ENCODE measurements around the gene POSTN.

Gene POSTN

DNA sequence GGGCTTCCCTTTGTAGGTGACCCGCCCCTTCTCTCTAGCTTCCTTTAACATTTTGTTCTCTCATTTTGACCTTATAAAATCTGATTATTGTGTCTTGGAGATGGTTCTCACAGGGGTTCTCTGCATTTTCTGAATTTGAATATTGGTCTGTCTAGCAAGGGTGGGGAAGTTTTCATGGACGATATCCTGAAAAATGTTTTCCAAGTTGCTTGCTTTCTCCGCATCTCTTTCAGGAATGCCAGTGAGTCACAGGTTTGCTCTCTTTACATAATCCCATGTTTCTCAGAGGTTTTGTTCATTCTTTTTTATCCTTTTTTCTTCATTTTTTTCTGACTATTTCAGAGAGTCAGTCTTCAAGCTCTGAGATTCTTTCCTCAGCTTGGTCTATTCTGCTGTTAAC, 53.6 kb downstream of the POSTN start:
- H3K27ac ChIP-seq (ENCODE audit: low read depth, low read length), result no peak overlapping the region
- WGBS (ENCODE audit: extremely low coverage, insufficient coverage, low lambda C conversion rate), result no CpG with 5 or more reads among the region's 3 CpGs
- H3K79me1 ChIP-seq (ENCODE audit: low read length), result no peaks in the 10 kb centered on the region
- no peak overlapping the region for H3K23ac ChIP-seq (ENCODE audit: low read length)
- H3K56ac ChIP-seq (ENCODE audit: low read length), result no peak overlapping the region
- H3K27me3 ChIP-seq (ENCODE audit: insufficient read depth, low read length, poor library complexity), result no peaks in the 10 kb centered on the region
- H3K9ac ChIP-seq (ENCODE audit: low read length), result no peak overlapping the region
- H4K5ac ChIP-seq (ENCODE audit: low read length), result no peak overlapping the region
- no peak for DNase-seq
- no peak overlapping the region for H3K18ac ChIP-seq (ENCODE audit: low read length)
- H2BK5ac ChIP-seq (ENCODE audit: low read length), result no peak overlapping the region
- no peak overlapping the region for H2BK15ac ChIP-seq (replicated peaks; ENCODE audit: low read depth)
- H3K79me2 ChIP-seq (ENCODE audit: control insufficient read depth, insufficient read depth, low read length), result no peaks in the 10 kb centered on the region
- H3K4me3 ChIP-seq (ENCODE audit: low read length), result no peak overlapping the region
- no peaks in the 10 kb centered on the region for H3K36me3 ChIP-seq (ENCODE audit: control insufficient read depth, insufficient read depth, low read length)
- no peak overlapping the region for H3K4me2 ChIP-seq (ENCODE audit: low read length)
- H3K4me1 ChIP-seq (ENCODE audit: control insufficient read depth, low read depth, low read length), result no peaks in the 10 kb centered on the region
- H3K4ac ChIP-seq (ENCODE audit: low read depth, low read length), result no peak overlapping the region
- H4K8ac ChIP-seq (ENCODE audit: low read depth, low read length), result no peak overlapping the region
- no peak overlapping the region for H2AK5ac ChIP-seq (ENCODE audit: low read length)
- no peak overlapping the region for H2BK120ac ChIP-seq (ENCODE audit: low read depth, low read length)

- Histone ChIP-seq H2AK5ac (ENCODE audit: low read length) (no peak overlapping the region), H3K4me3 (ENCODE audit: low read length) (no peak overlapping the region), H4K8ac (ENCODE audit: low read depth, low read length) (peak overlapping the region; percentile 28), H3K79me1 (ENCODE audit: low read length) (no peaks in the 10 kb centered on the region), H3K4me1 (ENCODE audit: control insufficient read depth, low read depth, low read length) (no peaks in the 10 kb centered on the region), H2BK15ac (replicated peaks; ENCODE audit: low read depth) (no peak overlapping the region), H4K5ac (ENCODE audit: low read length) (no peak overlapping the region), H3K4ac (ENCODE audit: low read depth, low read length) (no peak overlapping the region), H2BK120ac (ENCODE audit: low read depth, low read length) (no peak overlapping the region), H3K9ac (ENCODE audit: low read length) (no peak overlapping the region), H3K79me2 (ENCODE audit: control insufficient read depth, insufficient read depth, low read length) (no peaks in the 10 kb centered on the region), H3K23ac (ENCODE audit: low read length) (no peak overlapping the region), H3K18ac (ENCODE audit: low read length) (no peak overlapping the region), H3K4me2 (ENCODE audit: low read length) (no peak overlapping the region), H3K27ac (ENCODE audit: low read depth, low read length) (no peak overlapping the region), H3K56ac (ENCODE audit: low read length) (no peak overlapping the region), H3K36me3 (ENCODE audit: control insufficient read depth, insufficient read depth, low read length) (no peaks in the 10 kb centered on the region), H3K27me3 (ENCODE audit: insufficient read depth, low read length, poor library complexity) (no peaks in the 10 kb centered on the region), H2BK5ac (ENCODE audit: low read length) (no peak overlapping the region)
- DNase-seq, result no peak
- whole genome bisulfite sequencing (ENCODE audit: extremely low coverage, insufficient coverage, low lambda C conversion rate), result no CpG with 5 or more reads among the region's 3 CpGs
Measured at GRCh38 chr13:37539976-37540605, 58.5 kb downstream of the POSTN start.

DNA sequence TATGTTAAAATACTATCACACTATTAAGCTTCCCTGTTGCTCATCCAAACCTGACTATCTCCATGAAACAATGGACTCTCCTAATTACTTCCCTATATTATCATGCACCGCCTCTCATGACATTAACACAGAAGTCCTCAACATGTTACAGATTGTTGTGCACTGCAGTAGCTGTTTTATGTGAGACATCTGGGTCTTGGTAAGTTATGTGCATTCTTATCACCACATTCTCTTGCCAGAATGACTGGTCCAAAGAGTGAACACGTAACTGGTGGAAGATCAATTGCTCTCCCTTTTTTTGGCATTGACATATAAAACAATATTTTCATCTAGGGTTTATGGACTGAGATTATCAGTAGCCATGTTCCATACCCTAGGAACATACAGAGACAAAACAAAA, 59.4 kb downstream of the POSTN start:
- DNase-seq, result no peak
- Histone ChIP-seq H3K36me3 (ENCODE audit: control insufficient read depth, insufficient read depth, low read length) (no peaks in the 10 kb centered on the region), H3K4me1 (ENCODE audit: control insufficient read depth, low read depth, low read length) (no peaks in the 10 kb centered on the region), H3K27ac (ENCODE audit: low read depth, low read length) (no peak overlapping the region), H2BK15ac (replicated peaks; ENCODE audit: low read depth) (no peak overlapping the region), H3K9ac (ENCODE audit: low read length) (no peak overlapping the region), H3K4me2 (ENCODE audit: low read length) (no peak overlapping the region), H3K18ac (ENCODE audit: low read length) (no peak overlapping the region), H2AK5ac (ENCODE audit: low read length) (no peak overlapping the region), H2BK5ac (ENCODE audit: low read length) (no peak overlapping the region), H3K56ac (ENCODE audit: low read length) (no peak overlapping the region), H3K4me3 (ENCODE audit: low read length) (no peak overlapping the region), H3K4ac (ENCODE audit: low read depth, low read length) (no peak overlapping the region), H4K5ac (ENCODE audit: low read length) (no peak overlapping the region), H3K79me1 (ENCODE audit: low read length) (no peaks in the 10 kb centered on the region), H4K8ac (ENCODE audit: low read depth, low read length) (no peak overlapping the region), H3K79me2 (ENCODE audit: control insufficient read depth, insufficient read depth, low read length) (no peaks in the 10 kb centered on the region), H3K23ac (ENCODE audit: low read length) (no peak overlapping the region), H3K27me3 (ENCODE audit: insufficient read depth, low read length, poor library complexity) (no peaks in the 10 kb centered on the region), H2BK120ac (ENCODE audit: low read depth, low read length) (no peak overlapping the region)
- no CpG with 5 or more reads among the region's 2 CpGs for WGBS (ENCODE audit: extremely low coverage, insufficient coverage, low lambda C conversion rate)

GRCh38 chr13:37535501-37535900, 63.1 kb downstream of the POSTN start:
- H3K56ac ChIP-seq (ENCODE audit: low read length), result no peak overlapping the region
- H3K27ac ChIP-seq (ENCODE audit: low read depth, low read length), result no peak overlapping the region
- WGBS (ENCODE audit: extremely low coverage, insufficient coverage, low lambda C conversion rate), result no CpG with 5 or more reads among the region's 2 CpGs
- H3K27me3 ChIP-seq (ENCODE audit: insufficient read depth, low read length, poor library complexity), result no peaks in the 10 kb centered on the region
- no peak overlapping the region for H3K4me2 ChIP-seq (ENCODE audit: low read length)
- no peak overlapping the region for H3K23ac ChIP-seq (ENCODE audit: low read length)
- H3K4me3 ChIP-seq (ENCODE audit: low read length), result no peak overlapping the region
- no peak overlapping the region for H3K9ac ChIP-seq (ENCODE audit: low read length)
- no peaks in the 10 kb centered on the region for H3K4me1 ChIP-seq (ENCODE audit: control insufficient read depth, low read depth, low read length)
- H4K8ac ChIP-seq (ENCODE audit: low read depth, low read length), result no peak overlapping the region
- no peak for DNase-seq
- no peaks in the 10 kb centered on the region for H3K79me2 ChIP-seq (ENCODE audit: control insufficient read depth, insufficient read depth, low read length)
- H2BK5ac ChIP-seq (ENCODE audit: low read length), result no peak overlapping the region
- H3K4ac ChIP-seq (ENCODE audit: low read depth, low read length), result no peak overlapping the region
- no peak overlapping the region for H4K5ac ChIP-seq (ENCODE audit: low read length)
- no peaks in the 10 kb centered on the region for H3K36me3 ChIP-seq (ENCODE audit: control insufficient read depth, insufficient read depth, low read length)
- no peak overlapping the region for H2BK15ac ChIP-seq (replicated peaks; ENCODE audit: low read depth)
- no peak overlapping the region for H2AK5ac ChIP-seq (ENCODE audit: low read length)
- no peak overlapping the region for H3K18ac ChIP-seq (ENCODE audit: low read length)
- no peaks in the 10 kb centered on the region for H3K79me1 ChIP-seq (ENCODE audit: low read length)
- H2BK120ac ChIP-seq (ENCODE audit: low read depth, low read length), result no peak overlapping the region

GRCh38 chr13:37534676-37535075, 63.9 kb downstream of the POSTN start:
- no peak for DNase-seq
- no CpG with 5 or more reads among the region's 1 CpG for WGBS (ENCODE audit: extremely low coverage, insufficient coverage, low lambda C conversion rate)
- Histone ChIP-seq H2BK15ac (replicated peaks; ENCODE audit: low read depth) (no peak overlapping the region), H3K27me3 (ENCODE audit: insufficient read depth, low read length, poor library complexity) (no peaks in the 10 kb centered on the region), H4K5ac (ENCODE audit: low read length) (no peak overlapping the region), H2BK120ac (ENCODE audit: low read depth, low read length) (no peak overlapping the region), H3K4me1 (ENCODE audit: control insufficient read depth, low read depth, low read length) (no peaks in the 10 kb centered on the region), H2AK5ac (ENCODE audit: low read length) (no peak overlapping the region), H3K27ac (ENCODE audit: low read depth, low read length) (no peak overlapping the region), H3K56ac (ENCODE audit: low read length) (no peak overlapping the region), H3K79me2 (ENCODE audit: control insufficient read depth, insufficient read depth, low read length) (no peaks in the 10 kb centered on the region), H3K9ac (ENCODE audit: low read length) (no peak overlapping the region), H3K23ac (ENCODE audit: low read length) (no peak overlapping the region), H4K8ac (ENCODE audit: low read depth, low read length) (no peak overlapping the region), H3K4me2 (ENCODE audit: low read length) (no peak overlapping the region), H3K36me3 (ENCODE audit: control insufficient read depth, insufficient read depth, low read length) (no peaks in the 10 kb centered on the region), H3K18ac (ENCODE audit: low read length) (no peak overlapping the region), H3K79me1 (ENCODE audit: low read length) (no peaks in the 10 kb centered on the region), H3K4ac (ENCODE audit: low read depth, low read length) (no peak overlapping the region), H2BK5ac (ENCODE audit: low read length) (no peak overlapping the region), H3K4me3 (ENCODE audit: low read length) (no peak overlapping the region)

GRCh38 chr13:37534181-37534580, 64.4 kb downstream of the POSTN start:
- H3K9ac ChIP-seq (ENCODE audit: low read length), result no peak overlapping the region
- H3K4me1 ChIP-seq (ENCODE audit: control insufficient read depth, low read depth, low read length), result no peaks in the 10 kb centered on the region
- H4K5ac ChIP-seq (ENCODE audit: low read length), result no peak overlapping the region
- no peak overlapping the region for H2AK5ac ChIP-seq (ENCODE audit: low read length)
- no peak overlapping the region for H2BK15ac ChIP-seq (replicated peaks; ENCODE audit: low read depth)
- H3K79me1 ChIP-seq (ENCODE audit: low read length), result no peaks in the 10 kb centered on the region
- no peak overlapping the region for H3K4ac ChIP-seq (ENCODE audit: low read depth, low read length)
- H2BK120ac ChIP-seq (ENCODE audit: low read depth, low read length), result no peak overlapping the region
- no peaks in the 10 kb centered on the region for H3K36me3 ChIP-seq (ENCODE audit: control insufficient read depth, insufficient read depth, low read length)
- no peak overlapping the region for H3K27ac ChIP-seq (ENCODE audit: low read depth, low read length)
- DNase-seq, result no peak
- H3K27me3 ChIP-seq (ENCODE audit: insufficient read depth, low read length, poor library complexity), result no peaks in the 10 kb centered on the region
- H3K79me2 ChIP-seq (ENCODE audit: control insufficient read depth, insufficient read depth, low read length), result no peaks in the 10 kb centered on the region
- H3K18ac ChIP-seq (ENCODE audit: low read length), result no peak overlapping the region
- H3K4me3 ChIP-seq (ENCODE audit: low read length), result no peak overlapping the region
- no peak overlapping the region for H3K56ac ChIP-seq (ENCODE audit: low read length)
- no peak overlapping the region for H3K23ac ChIP-seq (ENCODE audit: low read length)
- no peak overlapping the region for H3K4me2 ChIP-seq (ENCODE audit: low read length)
- H4K8ac ChIP-seq (ENCODE audit: low read depth, low read length), result no peak overlapping the region
- H2BK5ac ChIP-seq (ENCODE audit: low read length), result no peak overlapping the region
- no CpG with 5 or more reads among the region's 3 CpGs for WGBS (ENCODE audit: extremely low coverage, insufficient coverage, low lambda C conversion rate)

All from mesendoderm (in vitro differentiated cells).